HG02798 (cell line): ENCODE results near the gene PRKAG2.

ENCODE experiments used
- ATAC-seq: cut with Tn5 transposase; IDR thresholded peaks from one replicate; pipeline ENCODE4 v1.9.1; 2021; ENCODE audit warnings: mild to moderate bottlenecking; ENCODE audit not compliant: unreplicated experiment, poor library complexity

The PRKAG2 gene

GRCh38 chr7:151518105-151518946 is 358.6 kb downstream of the PRKAG2 start:
- no peak for ATAC-seq

GRCh38 chr7:151517601-151518104 is 359.3 kb downstream of the PRKAG2 start:
- ATAC-seq, result no peak

GRCh38 chr7:151515276-151515565 is 361.7 kb downstream of the PRKAG2 start:
- no peak for ATAC-seq

GRCh38 chr7:151514461-151515275 is 362.2 kb downstream of the PRKAG2 start:
- no peak for ATAC-seq

- ATAC-seq, result no peak
These were observed 363.8 kb downstream of the PRKAG2 start for GRCh38 chr7:151513133-151513532.

GRCh38 chr7:151512353-151512752 is 364.6 kb downstream of the PRKAG2 start:
- no peak for ATAC-seq

- no peak for ATAC-seq
These were observed 365.0 kb downstream of the PRKAG2 start for GRCh38 chr7:151511946-151512345.

GRCh38 chr7:151511270-151511669 is 365.6 kb downstream of the PRKAG2 start:
- ATAC-seq, result no peak

GRCh38 chr7:151509670-151510333 is 367.1 kb downstream of the PRKAG2 start:
- no peak for ATAC-seq

GRCh38 chr7:151508991-151509390 is 367.9 kb downstream of the PRKAG2 start:
- ATAC-seq, result no peak

- ATAC-seq, result no peak
These were observed 369.1 kb downstream of the PRKAG2 start for GRCh38 chr7:151507806-151508205.

- no peak for ATAC-seq
These were observed 370.0 kb downstream of the PRKAG2 start for GRCh38 chr7:151506901-151507382.
